Bladder microvascular endothelial cell (primary cell): Measurements from ENCODE around the gene TAS2R14. TPM values are rescaled to one million over a fixed set of nuclear protein-coding genes. Genes with fewer than 3 reads are reported as not detected.

ENCODE experiments used
- total RNA-seq: library from RNA; depleted of rRNA; stranded (reverse); fragments of >200 nt; gene quantifications from 2 replicates; pipeline ENCODE4 v1.2.3, GENCODE V29; 2014

TAS2R14 gene
- 1.3 and 4.2 TPM in 2 replicates for total RNA-seq

GRCh38 chr12:10939163-10939562, at the start of gene TAS2R14:
TAS2R14 (minus strand) TSS chr12:10939263; CDS start chr12:10939207, 56 bp downstream.

GRCh38 chr12:10986812-10987211, 47.7 kb upstream of the TAS2R14 start, which contains the start of gene TAS2R50:
TAS2R50 (minus strand) TSS chr12:10986912; CDS start chr12:10986860, 52 bp downstream.

GRCh38 chr12:10928746-10929286, 10.2 kb downstream of the TAS2R14 start, which contains the start of gene PRH2:
PRH2 (plus strand) TSS chr12:10929236; CDS start chr12:10929274, 38 bp downstream.

GRCh38 chr12:10909462-10909861, 29.6 kb downstream of the TAS2R14 start, which contains the start of gene TAS2R13:
TAS2R13 (minus strand) TSS chr12:10909562; CDS start chr12:10909298, 264 bp downstream.

Other genes starting within 250 kb of the TAS2R14 start
- 92.8 and 196 TPM in 2 replicates for gene YBX3, start 215.9 kb downstream of the TAS2R14 start, total RNA-seq
- gene TAS2R7, start 136.6 kb downstream of the TAS2R14 start, total RNA-seq, result not detected in 2 replicates
- gene TAS2R8, start 132.0 kb downstream of the TAS2R14 start, total RNA-seq, result not detected in 2 replicates
- gene TAS2R9, start 129.1 kb downstream of the TAS2R14 start, total RNA-seq, result 0.13 TPM in 1 of 2 replicates, not detected in the other
- gene TAS2R10, start 112.9 kb downstream of the TAS2R14 start, total RNA-seq, result 0.16 and 0.76 TPM in 2 replicates
- gene PRR4, start 89.8 kb downstream of the TAS2R14 start, total RNA-seq, result 0.16 and 1.0 TPM in 2 replicates
- 2.8 and 36.3 TPM in 2 replicates for gene PRH1, start 55.0 kb downstream of the TAS2R14 start, total RNA-seq
- 0.65 and 3.3 TPM in 2 replicates for gene TAS2R13, start 29.7 kb downstream of the TAS2R14 start, total RNA-seq
- gene PRH2, start 10.0 kb downstream of the TAS2R14 start, total RNA-seq, result 0.19 TPM in 1 of 2 replicates, not detected in the other
- gene TAS2R50, start 47.6 kb upstream of the TAS2R14 start, total RNA-seq, result 1.1 and 9.0 TPM in 2 replicates
- gene TAS2R20, start 59.0 kb upstream of the TAS2R14 start, total RNA-seq, result 1.6 and 8.5 TPM in 2 replicates
- 2.1 and 15.5 TPM in 2 replicates for gene TAS2R19, start 83.4 kb upstream of the TAS2R14 start, total RNA-seq
- gene TAS2R31, start 92.1 kb upstream of the TAS2R14 start, total RNA-seq, result 1.3 and 9.3 TPM in 2 replicates
- 1.5 and 6.5 TPM in 2 replicates for gene TAS2R46, start 123.0 kb upstream of the TAS2R14 start, total RNA-seq
- 4.0 TPM in 1 of 2 replicates, not detected in the other for gene TAS2R43, start 153.1 kb upstream of the TAS2R14 start, total RNA-seq
- gene TAS2R30, start 195.4 kb upstream of the TAS2R14 start, total RNA-seq, result 1.3 and 12.6 TPM in 2 replicates
- 3.6 and 5.2 TPM in 2 replicates for gene SMIM10L1, start 231.9 kb upstream of the TAS2R14 start, total RNA-seq
- not detected in 2 replicates for gene TAS2R42, start 247.7 kb upstream of the TAS2R14 start, total RNA-seq